ENCODE data around the gene UCK1.
"Not testable (repeated sequence)": the region's sequence is repeated elsewhere in the genome, so short reads cannot be mapped to it uniquely, and the experiment has no call there.

UCK1 gene

DNA sequence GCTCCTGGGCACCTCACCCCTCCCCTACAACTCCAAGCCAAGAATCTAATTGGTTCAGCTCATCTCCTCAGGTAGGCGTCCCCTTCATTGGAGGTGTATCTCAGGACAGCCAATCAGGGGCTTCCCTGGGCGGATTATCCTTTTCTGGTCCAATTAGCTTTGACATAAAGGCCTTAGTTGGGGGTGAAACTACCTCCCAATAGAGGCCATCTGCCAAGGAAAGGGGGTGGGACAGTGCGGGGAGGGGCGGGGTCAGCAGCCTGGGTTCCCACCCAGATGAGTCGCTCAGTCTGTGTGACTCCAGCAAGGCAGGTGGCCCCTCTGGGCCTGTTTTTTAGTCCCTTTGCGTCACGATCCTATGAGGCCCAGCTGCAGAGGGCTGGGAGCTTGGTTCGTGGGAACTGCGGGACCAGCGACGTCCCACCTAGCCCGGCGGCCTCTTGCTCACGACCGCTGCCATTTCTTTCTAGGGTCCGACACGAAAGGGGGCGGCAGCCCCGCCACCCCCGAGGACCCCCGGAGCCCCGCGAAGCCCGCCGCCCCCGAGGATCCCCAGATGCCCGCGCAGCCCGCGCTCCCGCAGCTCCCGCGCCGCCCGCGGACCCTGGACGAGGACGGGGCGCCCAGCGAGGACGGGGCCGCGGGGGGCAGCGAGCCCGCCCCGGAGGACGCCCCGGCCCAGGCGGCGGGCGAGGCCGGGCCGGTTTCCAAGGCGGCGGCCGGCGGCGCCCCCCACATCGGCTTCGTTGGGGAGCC lies 23.2 kb upstream of the UCK1 start:
- DNase-seq = no peak

DNA sequence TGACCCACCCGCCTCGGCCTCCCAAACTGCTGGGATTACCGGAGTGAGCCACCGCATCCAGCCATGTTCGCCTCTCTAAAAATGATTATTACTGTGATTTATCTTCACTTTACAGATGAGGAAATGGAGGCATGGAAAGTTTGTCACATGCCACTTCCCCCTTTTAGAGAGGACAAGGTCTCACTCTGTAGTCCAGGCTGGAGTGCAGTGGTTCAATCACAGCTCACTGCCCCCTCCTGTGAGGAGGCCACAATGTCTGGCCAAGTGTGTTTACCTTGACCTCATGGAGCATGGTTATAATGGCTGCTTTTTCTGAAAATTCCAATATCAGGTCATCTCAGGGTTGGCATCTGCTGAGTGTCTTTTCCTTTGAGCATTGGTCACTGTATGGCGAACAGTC lies 21.0 kb upstream of the UCK1 start:
- no peak for DNase-seq

DNA sequence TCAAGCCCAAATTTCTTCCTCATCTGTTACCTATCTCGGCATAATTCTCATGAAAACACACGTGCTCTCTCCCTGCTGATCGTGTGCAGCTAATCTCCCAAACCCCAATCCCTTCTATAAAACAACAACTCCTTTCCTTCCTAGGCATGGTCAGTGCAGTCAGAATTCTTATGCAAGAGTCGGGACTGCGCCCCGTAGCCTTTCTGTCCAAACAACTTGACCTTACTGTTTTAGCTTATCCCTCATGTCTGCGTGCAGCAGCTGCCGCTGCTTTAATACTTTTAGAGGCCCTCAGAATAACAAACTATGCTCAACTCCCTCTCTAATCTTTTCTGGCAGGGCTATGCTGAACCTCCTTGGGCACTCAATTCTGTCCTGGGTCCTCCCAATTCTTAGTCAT lies 19.4 kb upstream of the UCK1 start:
- DNase-seq = not testable (repeated sequence)

DNA sequence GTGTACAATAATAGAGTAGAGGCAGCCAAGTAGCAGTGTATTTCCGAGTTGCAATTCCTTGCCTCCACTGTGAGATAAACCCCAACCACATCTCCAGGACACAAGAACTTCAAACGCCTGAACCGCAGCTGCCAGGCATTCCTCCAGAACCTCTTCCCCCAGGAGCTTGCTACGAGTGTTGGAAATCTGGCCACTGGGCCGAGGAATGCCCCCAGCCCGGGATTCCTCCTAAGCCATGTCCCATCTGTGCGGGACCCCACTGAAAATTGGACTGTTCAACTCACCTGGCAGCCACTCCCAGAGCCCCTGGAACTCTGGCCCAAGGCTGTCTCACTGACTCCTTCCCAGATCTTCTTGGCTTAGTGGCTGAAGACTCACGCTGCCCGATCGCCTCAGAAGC lies 18.1 kb upstream of the UCK1 start:
- DNase-seq = not testable (repeated sequence)

DNA sequence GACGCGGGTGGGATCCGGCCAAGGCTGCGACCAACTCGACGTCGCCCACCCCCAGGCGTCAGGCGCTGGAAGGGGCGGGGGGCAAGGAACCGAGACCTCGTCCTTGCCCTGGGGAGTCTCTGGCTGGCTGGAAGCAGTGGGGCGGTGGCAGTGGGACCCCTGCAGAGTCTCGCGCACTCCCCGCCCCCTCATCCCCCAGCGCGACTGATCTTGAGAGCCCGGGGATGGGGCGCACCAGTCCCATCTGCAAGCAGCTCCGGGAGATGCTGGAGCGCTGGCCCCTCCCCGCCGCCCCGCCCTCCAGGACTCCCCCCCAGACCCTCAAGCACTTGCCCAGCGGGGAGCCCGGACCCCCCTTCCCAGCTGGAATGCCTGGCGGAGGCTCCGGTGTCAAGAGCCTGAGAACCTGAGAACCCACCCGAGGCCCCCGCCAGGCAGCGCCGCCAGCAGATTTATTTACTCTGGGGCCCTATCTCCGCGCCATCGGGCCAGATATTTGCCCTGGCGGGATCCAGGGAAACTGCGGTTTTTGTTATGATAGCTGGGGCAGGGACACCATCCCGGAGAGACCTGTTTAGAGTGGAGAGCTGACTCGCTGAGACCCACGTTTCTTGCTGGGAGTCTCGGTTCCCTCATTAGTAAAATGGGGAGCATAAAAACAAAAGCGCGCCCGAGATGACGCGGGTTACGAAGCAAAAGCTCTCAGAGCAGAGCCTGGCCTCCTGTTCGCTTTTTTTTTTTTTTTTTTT lies 15.4 kb upstream of the UCK1 start:
- DNase-seq = no peak

DNA sequence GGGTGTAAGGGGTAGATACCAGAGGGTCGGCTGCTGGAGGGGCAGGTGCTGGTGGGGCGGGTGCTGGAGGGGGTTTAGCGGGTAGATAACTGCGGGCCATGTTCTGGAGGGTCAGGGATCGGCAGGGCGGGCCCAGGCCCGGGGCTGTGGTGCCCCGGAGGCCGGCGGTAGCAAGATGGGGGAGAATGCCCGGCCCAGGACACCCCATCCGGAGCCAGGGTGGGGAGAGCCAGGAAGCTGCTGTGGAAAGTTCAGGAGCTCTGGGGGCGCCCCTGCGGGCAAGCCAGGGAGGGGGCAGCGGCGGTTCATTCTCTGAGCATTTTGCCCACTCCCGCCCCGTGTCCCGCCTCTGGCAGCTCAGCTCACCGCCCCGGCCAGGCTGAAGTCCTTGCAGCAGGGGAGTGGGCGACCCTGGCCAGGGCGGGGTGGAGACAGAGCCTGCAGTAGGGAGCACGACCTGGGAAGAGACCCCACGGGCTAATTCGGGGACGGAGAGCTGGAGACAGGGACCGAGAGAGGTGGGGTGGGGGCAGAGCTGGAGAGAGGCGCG lies 14.8 kb upstream of the UCK1 start:
- no peak for DNase-seq

DNA sequence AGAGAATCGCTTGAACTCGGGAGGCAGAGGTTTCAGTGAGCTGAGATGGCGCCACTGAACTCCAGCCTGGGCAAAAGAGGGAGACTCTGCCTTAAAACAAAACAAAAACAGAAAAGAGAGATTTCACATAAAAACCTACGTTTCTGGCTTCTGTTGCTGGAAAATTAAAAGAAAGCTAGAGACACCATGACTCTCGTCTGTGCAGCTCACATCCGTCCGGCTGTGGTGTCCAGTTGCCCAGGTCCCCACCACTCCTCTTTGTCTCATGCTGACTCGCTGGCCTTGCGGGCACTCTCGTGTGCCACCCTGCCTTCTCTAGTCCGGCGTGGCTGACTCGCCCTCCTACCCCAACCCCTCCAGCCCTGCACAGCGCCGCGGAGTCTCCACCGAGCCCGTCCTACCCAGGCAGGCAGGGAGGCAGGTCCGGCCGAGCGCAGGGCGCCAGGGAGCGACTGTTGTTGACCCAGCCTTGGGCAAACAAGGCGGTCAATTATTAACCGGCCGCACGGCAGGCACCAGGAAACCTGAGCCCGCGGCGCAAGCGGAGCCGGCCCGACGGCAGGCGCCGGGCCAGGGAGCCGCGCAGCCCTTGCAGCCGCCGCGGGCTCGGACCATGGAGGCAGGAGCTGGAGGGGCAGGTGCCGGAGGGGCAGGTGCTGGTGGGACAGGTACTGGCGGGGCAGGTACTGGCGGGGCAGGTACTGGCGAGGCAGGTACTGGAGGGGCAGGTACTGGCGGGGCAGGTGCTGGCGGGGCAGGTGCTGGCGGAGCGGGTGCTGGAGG lies 14.1 kb upstream of the UCK1 start, which contains the start of gene PRRT1B:
TSS of gene PRRT1B (plus strand) at position 521 of the 783 bp plus-strand sequence. CDS start at position 614, 93 bp downstream.
- DNase-seq = no peak

DNA sequence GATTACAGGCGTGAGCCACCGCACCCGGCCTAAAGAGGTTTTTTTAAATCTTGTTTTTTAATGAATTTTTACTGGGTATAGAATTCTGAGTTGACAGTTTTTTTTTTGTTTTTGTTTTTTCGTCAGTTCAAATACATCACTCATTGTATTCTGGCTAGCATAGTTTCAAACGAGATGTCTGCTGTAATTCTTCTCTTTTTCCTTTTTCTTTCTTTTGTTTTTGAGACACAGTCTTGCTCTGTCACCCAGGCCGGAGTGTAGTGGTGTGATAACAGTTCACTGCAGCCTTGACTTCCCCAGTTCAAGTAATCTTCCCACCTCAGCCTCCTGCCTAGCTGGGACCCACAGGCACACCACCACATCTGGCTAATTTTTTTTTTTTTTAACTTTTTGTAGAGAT lies 12.1 kb upstream of the UCK1 start:
- DNase-seq = no peak

DNA sequence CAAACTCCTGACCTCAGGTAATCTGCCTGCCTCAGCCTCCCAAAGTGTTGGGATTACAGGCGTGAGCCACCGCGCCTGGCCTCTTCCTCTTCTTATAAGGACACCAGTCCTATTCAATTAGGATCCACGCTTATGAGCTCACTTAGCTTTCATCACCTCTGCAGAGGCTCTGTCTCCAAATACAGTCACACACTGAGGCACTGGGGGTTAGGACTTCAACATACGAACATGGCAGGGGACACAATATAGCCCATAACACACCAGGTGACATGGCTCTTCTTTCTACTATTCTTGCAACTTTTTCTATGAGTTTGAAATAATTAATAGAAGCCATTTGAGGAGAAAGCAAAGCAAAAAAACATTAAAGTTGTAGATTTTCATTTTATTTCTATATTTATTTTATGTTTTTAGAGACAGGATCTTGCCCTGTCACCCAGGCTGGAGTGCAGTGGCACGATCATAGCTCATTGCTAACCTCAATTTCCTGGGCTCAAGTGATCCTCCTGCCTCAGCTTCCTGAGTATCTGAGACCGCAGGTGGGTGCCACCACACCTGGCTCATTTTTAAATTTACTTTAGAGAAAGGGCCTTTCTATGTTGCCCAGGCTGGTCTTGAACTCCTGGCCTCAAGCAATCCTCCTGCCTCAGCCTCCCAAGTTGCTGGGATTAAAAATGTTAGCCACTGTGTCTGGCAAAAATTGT lies 8.3 kb upstream of the UCK1 start:
- DNase-seq = no peak

DNA sequence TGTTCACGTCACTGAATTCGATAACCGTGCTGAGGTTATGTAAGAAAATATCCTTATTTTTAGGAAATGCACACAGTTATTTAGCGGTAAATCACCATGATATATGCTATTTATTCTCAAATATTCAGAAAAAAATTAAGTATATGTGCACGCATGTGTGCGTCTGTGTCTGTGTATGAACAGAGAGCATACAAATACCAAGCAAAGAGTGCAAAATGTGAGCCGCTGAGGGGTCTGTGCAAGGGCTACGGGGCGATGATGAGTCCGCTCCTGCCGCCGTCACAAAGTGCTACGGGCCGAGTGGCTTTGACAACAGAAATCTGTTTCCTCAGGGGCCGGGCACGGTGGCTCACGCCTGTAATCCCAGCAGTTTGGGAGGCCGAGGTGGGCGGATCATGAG lies 6.9 kb upstream of the UCK1 start:
- DNase-seq = no peak

DNA sequence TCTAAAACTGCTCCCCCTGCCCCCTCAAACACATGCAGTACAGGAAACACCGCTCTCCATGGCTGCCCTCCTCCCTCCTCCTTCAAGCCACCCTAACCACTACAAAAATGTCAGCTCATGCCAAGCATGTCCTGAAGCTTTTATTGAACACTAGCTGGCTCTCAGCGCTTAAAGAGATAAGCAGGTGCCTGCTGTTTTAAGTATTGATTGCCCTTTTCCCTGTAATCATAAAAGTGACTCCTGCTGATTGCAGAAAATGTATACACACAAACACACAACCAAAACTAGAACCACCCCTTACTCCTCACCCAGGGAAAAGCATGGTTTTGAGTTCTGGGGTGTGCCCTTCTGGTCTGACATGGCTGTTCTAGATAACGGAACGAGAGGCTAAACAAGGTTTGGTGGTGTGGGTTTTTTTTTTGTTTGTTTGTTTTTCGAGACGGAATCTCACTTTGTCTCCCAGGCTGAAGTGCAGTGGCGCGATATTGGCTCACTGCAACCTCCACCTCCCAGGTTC lies 3.7 kb upstream of the UCK1 start:
- DNase-seq = peak in 1 of 4 experiments; percentile 7

DNA sequence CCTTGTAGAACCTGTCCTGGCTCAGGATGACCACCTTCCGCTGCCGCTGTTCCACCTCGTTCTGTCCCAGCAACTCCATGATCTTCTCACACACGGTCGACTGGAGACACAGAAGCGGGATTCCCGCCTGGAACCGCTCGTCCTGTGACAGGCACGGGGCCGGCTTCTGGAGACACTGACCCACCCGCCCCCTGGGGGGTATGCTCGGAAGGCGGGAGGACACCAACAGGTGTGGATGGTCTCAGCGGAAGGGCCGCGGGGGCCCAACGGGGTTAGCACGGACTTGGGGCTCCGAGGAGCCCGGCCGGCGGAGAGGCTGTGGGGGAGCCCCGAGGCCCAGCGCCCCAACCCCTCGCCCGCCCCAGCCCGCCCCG lies 530 bp downstream of the UCK1 start:
- no peak for DNase-seq

DNA sequence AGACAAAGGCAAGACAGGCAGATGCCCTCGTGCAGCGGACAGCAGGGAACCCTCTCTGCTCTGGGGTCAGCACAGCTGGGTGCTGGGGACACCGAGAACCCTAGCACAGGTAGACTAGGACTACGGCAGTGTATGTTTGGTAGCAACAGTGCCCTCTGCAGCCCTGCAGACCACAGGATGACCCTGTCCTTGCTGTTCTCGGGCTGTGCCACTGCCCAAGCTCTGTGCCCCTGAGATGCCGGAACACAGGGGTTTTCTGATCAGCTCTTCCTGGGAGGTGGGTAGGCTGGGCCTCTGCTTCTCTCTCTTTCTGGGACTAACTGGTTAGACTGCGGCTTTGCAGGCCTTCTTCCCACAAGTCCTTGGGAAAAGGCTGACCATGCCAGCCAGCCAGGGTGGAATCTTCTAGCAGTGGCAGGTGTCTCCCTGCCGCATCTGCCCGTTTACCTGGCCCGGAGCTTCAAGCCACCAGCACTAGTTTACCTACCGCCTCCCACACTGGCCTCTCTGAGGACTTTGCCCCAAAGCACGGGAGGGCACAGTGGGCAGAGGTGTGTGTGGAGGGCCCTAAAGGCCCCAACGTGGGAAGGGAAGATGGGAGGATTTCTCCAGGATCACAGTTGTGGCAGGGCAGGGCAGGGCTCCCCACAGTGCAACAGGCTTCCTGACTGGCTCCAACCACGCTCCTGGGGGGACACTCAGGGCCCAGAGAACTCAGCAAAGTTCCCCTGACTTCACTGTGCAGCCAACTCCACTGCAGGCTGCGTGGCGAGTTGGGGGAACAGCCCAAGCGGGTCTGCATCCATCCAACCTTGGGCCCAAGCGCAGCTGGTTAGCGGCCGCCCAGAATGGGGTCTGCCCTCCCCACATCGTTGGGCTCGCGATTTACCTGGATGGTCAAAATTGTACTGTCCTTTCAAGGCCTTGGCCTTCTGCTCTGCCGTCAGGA lies 1.2 kb downstream of the UCK1 start:
- DNase-seq = no peak

DNA sequence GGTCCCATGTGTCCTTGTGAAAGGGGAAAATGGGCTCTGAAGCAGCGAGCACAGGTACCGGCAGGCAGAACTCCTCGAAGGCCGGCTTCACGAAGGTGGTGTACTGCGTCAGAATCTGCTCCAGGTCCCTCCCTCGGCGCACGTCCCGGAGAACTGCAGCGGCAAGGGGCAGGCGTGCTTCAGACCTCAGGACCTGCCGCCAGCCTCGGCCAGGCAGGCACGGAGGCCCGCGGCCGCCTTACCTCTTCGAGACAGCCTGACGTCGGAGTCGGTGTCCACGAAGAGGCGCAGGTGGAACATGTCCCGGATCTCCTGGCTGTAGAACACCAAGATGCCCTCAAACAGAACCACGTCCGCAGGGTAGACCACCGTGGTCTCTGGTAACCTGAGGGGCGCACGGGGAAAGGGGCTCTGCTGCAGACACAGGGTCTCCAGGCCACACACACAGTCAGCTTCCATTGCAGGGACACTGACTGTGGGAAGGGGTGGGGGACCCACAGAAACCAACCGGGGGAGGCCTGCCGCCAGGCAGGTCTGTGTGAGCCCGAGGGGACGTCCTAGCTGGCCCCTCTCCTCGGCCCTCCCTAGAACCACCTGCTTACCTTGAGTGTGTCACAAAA lies 2.1 kb downstream of the UCK1 start:
- no peak for DNase-seq

DNA sequence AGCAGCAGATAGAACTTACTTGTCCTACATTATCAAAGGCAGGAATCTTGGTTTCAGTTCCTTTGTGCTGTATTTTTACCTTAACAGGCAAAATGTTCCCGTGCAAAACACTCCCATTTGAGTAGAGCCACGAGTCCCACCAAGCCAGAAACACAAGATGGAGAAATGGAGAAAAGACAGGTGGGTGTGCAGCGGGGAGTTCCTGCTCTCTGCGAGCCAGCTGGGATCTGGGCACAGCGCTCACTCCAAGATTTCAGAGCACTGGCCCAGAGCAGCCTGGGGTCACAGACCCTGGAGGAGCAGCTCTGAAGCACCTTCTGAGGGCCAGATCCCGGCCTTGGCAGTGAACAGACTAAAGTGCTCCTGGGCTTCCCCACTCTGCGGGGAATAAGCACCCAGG lies 2.9 kb downstream of the UCK1 start:
- no peak for DNase-seq

DNA sequence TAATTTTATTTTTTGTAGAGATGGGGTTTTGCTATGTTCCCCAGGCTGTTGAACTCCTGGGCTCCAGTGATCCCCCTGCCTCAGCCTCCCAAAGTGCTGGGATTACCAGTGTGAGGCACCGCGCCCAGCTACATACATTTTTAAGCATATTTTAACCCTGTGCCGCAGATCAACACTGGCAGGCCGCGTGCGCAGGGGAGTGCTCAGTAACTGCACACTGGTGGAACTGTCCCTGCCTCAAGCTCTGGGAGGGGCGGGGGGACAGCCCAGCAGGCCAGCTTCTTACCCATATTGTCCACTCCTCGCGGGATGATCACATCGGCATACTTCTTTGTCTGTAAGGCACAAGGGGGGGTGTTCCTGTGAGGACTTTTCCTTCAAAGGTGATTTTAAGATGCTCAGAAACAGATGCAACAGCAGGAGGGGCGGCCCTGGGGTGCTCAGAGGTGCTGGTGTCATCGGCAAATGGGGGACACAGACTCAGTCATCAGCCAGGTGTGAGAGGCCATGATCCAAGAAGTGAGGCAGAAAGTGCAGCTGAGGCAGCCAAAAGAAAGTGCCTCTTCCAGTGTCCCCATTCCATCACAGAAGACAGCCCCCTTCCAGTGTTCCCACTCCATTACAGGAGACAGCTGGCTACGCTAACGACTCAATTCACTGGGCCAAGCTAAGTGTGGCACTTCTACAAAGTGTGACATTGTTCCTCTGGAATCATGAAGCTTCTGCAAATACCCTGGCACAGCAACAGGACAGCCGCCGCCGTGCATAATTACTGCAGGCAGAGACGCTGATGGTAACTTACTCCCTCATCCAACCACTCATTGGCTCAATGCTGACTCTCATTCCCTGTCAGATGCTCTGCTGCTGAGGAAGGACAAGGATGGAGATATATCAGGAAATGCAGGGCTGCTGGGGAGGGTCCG lies 5.2 kb downstream of the UCK1 start:
- DNase-seq = no peak

DNA sequence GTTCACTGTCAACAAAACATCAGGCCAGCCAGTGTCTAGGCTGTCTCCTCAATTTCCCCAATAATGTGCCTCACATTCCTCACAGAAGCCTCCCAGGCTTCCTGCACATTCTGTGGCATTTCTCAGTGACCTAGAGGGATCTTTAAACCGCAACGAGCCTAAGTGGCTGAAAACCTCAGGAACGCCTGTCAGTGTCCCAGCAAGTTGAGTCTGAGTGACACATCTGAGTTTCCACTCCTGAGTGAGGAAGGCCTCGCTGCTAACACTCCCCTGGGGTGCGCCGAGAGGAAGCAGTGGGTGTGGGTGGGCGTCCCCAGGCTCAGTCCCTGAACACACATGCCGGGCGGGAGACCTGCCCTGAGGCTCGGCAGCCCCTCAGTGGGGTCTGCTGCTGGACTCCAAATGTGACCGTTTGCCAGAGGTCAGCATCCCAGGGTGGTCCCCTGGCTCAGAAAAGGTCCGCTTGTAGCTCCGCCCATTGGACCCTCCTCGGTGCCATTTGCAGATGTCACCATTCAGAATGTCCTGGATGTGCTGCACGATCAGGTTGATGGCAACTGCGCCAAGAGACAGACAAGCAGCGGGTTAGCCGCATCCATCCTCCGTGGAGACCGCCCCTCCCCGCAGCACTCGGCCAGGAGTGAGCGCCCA lies 6.3 kb downstream of the UCK1 start:
- DNase-seq = no peak

DNA sequence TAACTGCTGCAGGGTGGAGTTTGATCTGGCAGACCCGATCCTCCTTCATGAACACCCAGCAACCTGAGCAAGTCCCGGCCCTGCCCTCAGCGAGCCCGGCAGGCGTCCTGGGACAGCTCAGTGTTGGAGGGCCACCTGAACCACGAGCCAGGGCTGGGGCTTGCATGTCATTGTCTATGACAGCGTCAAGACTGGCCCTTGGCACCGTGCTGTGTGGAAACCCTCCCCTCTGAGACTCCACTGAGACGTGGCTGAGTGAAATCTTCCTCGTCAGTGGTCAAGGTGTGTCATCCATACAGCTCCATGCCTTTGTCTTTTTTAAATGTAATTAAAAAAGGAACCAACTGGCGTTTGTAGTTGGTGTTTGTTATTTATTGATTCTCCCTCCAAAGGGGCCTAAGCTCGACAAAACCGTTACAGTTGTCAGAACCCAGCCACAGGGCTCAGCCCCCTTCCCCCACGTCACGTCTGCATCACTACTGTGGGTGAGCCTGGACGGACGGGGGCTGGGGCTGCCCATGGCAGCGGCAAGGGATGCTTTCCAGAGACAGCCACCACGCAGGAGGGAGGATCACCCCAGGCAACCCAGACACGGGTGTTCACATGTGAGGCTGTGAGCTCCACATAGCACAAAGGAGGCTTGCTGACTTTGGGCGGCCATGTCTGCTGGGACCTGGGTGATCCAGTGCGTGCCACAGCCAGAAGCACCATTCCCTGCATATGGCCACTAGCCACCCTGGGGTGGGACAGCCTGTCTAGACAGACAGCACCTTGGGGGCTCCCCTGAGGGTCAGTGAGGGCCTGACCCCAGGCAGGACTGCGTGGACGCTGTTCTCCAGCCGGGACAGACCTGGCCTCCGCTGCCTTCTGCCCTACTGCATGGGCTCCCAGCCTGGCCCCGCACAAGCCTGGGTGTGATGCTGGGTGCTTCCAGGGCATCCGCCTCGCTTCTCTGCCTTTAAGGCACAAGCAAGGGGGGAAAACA lies 7.3 kb downstream of the UCK1 start:
- no peak for DNase-seq

Data from activated naive CD4-positive, alpha-beta T cell (primary cell).